OCI-LY3 (cell line): Measurements from ENCODE around the gene TNFRSF19.

Experiments used
- H2AFZ ChIP-seq: fragments of 200-600, 300-600 bp; shearing (Covaris generic); 2 replicates; pipeline ENCODE4 v1.6.0; 2014; ENCODE audit warnings: antibody characterized with exemption, low read depth, low read length
- H3K27ac ChIP-seq: fragments of 200-600, 300-600 bp; sonication (generic); 2 replicates; pipeline ENCODE4 v1.5.1; 2014; ENCODE audit warnings: mild to moderate bottlenecking, low read length, moderate library complexity, mixed read lengths
- H3K27me3 ChIP-seq: fragments of 200-600, 300-600 bp; sonication (generic); 2 replicates; pipeline ENCODE4 v1.6.1; 2014; ENCODE audit warnings: low read depth, low read length, mixed read lengths
- H3K36me3 ChIP-seq: fragments of 200-600, 300-600 bp; sonication (generic); replicated peaks from 2 replicates; pipeline ENCODE3; 2014; ENCODE audit warnings: low read depth, low read length, mixed read lengths
- H3K4me1 ChIP-seq: fragments of 300-600, 200-600 bp; sonication (generic); 2 replicates; pipeline ENCODE4 v1.6.1; 2014; ENCODE audit warnings: low read length, mixed read lengths
- H3K4me2 ChIP-seq: fragments of 200-600, 300-600 bp; sonication (generic); 2 replicates; pipeline ENCODE4 v1.6.1; 2014; ENCODE audit warnings: low read length, mixed read lengths
- H3K4me3 ChIP-seq: fragments of 300-600, 200-600 bp; sonication (generic); 2 replicates; pipeline ENCODE4 v1.5.1; 2014; ENCODE audit warnings: antibody characterized with exemption, mild to moderate bottlenecking, low read length, moderate library complexity
- H3K79me2 ChIP-seq: fragments of 300-600, 200-600 bp; shearing (Covaris generic); 2 replicates; pipeline ENCODE4 v1.6.1; 2014; ENCODE audit warnings: mild to moderate bottlenecking, low read length, mixed read lengths
- H3K9ac ChIP-seq: fragments of 300-600, 200-600 bp; shearing (Covaris generic); 2 replicates; pipeline ENCODE4 v1.6.0; 2014; ENCODE audit warnings: mild to moderate bottlenecking, low read length, moderate library complexity
- H3K9me3 ChIP-seq: fragments of 200-600, 300-600 bp; shearing (Covaris generic); 2 replicates; pipeline ENCODE4 v1.6.1; 2014; ENCODE audit warnings: low read length, mixed read lengths; ENCODE audit not compliant: insufficient read depth
- H4K20me1 ChIP-seq: fragments of 200-600, 300-600 bp; sonication (generic); 2 replicates; pipeline ENCODE4 v1.6.1; 2016; ENCODE audit warnings: low read length, mixed read lengths; ENCODE audit not compliant: insufficient read depth
- CTCF ChIP-seq: fragments of 200-600, 300-600 bp; sonication (generic); IDR thresholded peaks from 2 replicates; pipeline ENCODE4 v1.5.1; 2014; ENCODE audit warnings: antibody characterized with exemption, low read length, low read depth
- EZH2phosphoT487 ChIP-seq: fragments of 200-600 bp; shearing (Covaris generic); IDR thresholded peaks from 2 replicates; pipeline ENCODE4 v1.6.1; 2018; ENCODE audit warnings: antibody characterized with exemption, mixed run types, low read depth

TNFRSF19 gene

GRCh38 chr13:23643338-23644125, 73.3 kb downstream of the TNFRSF19 start:
- Histone ChIP-seq H3K27me3 (peaks cover 7% of the 10 kb centered on the region; the same call in 1 of the 2 replicates), H4K20me1 (no peaks in the 10 kb centered on the region), H3K4me1 (no peaks in the 10 kb centered on the region), H3K9ac (no peak overlapping the region), H3K27ac (no peak overlapping the region), H3K79me2 (no peaks in the 10 kb centered on the region), H3K9me3 (no peaks in the 10 kb centered on the region), H3K4me3 (no peak overlapping the region), H2AFZ (no peak overlapping the region), H3K36me3 (no peaks in the 10 kb centered on the region), H3K4me2 (no peak overlapping the region)
- TF ChIP-seq CTCF (no peak), EZH2phosphoT487 (no peak)

GRCh38 chr13:23644126-23644419, 73.9 kb downstream of the TNFRSF19 start:
- TF ChIP-seq CTCF, result no peak
- no peak for TF ChIP-seq EZH2phosphoT487
- H3K4me2 ChIP-seq, result no peak overlapping the region

GRCh38 chr13:23644527-23645138, 74.4 kb downstream of the TNFRSF19 start:
- Histone ChIP-seq H3K9ac (no peak overlapping the region), H3K27me3 (peaks cover 12% of the 10 kb centered on the region; the same call in 1 of the 2 replicates), H3K79me2 (no peaks in the 10 kb centered on the region), H3K4me1 (no peaks in the 10 kb centered on the region), H2AFZ (no peak overlapping the region), H3K4me3 (no peak overlapping the region), H3K27ac (no peak overlapping the region), H3K4me2 (no peak overlapping the region), H3K36me3 (no peaks in the 10 kb centered on the region), H4K20me1 (no peaks in the 10 kb centered on the region), H3K9me3 (no peaks in the 10 kb centered on the region)
- TF ChIP-seq EZH2phosphoT487 (no peak), CTCF (no peak)

More at GRCh38 chr13:23644126-23644419, 73.9 kb downstream of the TNFRSF19 start:
- no peak overlapping the region for H2AFZ ChIP-seq
- no peak overlapping the region for H3K9ac ChIP-seq
- H3K79me2 ChIP-seq, result no peaks in the 10 kb centered on the region
- H3K4me1 ChIP-seq, result no peaks in the 10 kb centered on the region
- no peak overlapping the region for H3K4me3 ChIP-seq
- no peaks in the 10 kb centered on the region for H3K36me3 ChIP-seq
- H3K9me3 ChIP-seq, result no peaks in the 10 kb centered on the region
- no peak overlapping the region for H3K27ac ChIP-seq
- H3K27me3 ChIP-seq, result peaks cover 12% of the 10 kb centered on the region; the same call in 1 of the 2 replicates
- no peaks in the 10 kb centered on the region for H4K20me1 ChIP-seq

- Histone ChIP-seq H3K9ac (no peak overlapping the region), H3K27ac (no peak overlapping the region), H3K9me3 (no peaks in the 10 kb centered on the region), H3K36me3 (no peaks in the 10 kb centered on the region), H3K4me2 (no peak overlapping the region), H3K79me2 (no peaks in the 10 kb centered on the region), H3K4me3 (no peak overlapping the region), H2AFZ (no peak overlapping the region), H3K4me1 (no peaks in the 10 kb centered on the region), H4K20me1 (no peaks in the 10 kb centered on the region), H3K27me3 (peaks cover 12% of the 10 kb centered on the region; the same call in 1 of the 2 replicates)
- TF ChIP-seq EZH2phosphoT487, result no peak
- TF ChIP-seq CTCF, result no peak
These were observed 75.6 kb downstream of the TNFRSF19 start for GRCh38 chr13:23645851-23646250.
